GM12801 (cell line): ENCODE measurements around the gene TMEM181.

Experiments
- TF ChIP-seq, protein P1 (sequence below): IDR thresholded peaks from one replicate; pipeline ENCODE4 v1.5.1; 2011; ENCODE audit warnings: control low read depth; ENCODE audit not compliant: insufficient read length; ENCODE audit errors: extremely low read depth

The TMEM181 gene

DNA sequence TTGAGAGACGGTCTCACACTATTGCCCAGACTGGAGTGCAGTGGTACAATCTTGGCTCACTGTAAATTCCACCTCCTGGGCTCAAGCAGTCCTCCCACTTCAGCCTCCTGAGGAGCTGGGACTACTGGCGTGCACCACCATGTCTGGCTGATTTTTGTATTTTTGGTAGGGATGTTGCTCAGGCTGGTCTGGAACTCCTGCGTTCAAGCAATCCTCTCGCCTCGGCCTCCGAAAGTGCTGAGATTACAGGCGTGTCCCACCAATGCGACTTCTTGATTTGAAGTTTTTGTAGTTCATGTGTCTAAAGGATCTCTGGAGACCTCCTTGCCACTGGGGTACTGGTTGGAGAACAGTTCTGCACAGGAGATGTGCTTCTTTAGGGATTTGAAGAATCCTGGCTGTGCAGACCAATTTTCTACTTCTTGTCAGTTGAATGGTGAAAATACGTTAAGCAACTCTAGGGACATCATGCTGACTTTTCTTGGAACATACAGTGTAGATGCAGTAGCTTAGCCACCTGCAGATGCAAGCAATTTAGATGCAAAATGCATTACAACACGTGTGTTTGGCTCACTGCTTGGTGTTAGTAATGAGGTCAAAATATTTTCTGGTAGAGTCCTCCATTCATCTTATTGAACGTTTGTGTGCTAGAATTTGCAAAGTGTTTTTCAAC lies 118.2 kb downstream of the TMEM181 start:
- TF ChIP-seq, protein P1, sequence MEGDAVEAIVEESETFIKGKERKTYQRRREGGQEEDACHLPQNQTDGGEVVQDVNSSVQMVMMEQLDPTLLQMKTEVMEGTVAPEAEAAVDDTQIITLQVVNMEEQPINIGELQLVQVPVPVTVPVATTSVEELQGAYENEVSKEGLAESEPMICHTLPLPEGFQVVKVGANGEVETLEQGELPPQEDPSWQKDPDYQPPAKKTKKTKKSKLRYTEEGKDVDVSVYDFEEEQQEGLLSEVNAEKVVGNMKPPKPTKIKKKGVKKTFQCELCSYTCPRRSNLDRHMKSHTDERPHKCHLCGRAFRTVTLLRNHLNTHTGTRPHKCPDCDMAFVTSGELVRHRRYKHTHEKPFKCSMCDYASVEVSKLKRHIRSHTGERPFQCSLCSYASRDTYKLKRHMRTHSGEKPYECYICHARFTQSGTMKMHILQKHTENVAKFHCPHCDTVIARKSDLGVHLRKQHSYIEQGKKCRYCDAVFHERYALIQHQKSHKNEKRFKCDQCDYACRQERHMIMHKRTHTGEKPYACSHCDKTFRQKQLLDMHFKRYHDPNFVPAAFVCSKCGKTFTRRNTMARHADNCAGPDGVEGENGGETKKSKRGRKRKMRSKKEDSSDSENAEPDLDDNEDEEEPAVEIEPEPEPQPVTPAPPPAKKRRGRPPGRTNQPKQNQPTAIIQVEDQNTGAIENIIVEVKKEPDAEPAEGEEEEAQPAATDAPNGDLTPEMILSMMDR: no peak

DNA sequence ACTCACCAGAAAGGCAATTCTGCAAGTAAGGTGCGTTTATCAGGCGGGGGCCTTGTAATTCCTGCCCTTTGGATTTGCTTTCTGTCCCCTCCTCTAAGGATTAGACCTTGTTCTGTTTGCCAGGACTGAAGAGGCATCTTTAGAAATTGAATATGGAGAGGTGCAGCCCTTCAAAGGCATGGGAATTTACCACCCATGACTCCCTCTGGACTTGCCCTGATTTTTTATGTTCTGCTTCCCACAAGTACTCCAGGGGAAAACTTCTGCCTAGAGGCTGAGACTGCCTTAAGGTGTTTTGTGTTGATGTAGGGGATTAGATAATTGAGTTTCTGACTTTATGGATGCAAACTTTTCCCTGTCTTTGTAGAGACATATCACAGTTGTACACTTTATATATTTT lies 120.1 kb downstream of the TMEM181 start:
- TF ChIP-seq, protein P1: no peak

DNA sequence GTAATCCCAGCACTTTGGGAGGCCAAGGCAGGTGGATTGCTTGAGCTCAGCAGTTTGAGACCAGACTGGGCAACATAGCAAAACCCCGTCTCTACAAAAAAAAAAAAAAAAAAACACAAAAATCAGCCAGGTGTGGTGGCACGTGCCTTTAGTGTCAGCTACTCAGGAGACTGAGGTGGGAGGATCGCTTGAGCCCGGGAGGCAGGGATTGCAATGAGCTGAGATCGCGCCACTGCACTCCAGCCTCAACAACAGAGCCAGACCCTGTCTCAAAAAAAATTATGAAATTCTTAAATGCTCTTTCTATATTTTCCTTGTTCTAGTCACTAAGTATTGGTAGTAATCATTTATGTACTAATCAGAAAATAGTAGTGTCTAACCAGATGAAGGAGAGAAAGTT lies 120.6 kb downstream of the TMEM181 start:
- TF ChIP-seq, protein P1: no peak

DNA sequence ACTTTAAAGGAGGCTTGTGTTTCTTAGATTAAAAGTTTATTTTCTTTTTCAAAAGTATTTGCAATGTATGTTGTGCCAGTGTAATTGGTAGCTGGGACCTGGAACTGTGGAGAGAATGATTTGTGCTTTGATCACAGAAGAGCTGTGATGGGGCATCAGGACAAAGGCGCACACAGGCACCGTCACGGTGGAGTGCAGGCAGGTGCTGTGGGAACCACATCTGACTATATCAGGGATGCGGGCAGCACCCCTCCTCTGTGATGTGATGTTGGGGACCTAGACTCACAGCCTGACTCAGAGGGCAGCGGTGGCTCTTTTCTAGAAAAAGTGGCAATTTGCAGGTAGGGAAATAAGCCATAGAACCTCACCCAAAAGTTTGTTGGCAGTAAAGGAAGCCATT lies 124.4 kb downstream of the TMEM181 start:
- TF ChIP-seq, protein P1: no peak

DNA sequence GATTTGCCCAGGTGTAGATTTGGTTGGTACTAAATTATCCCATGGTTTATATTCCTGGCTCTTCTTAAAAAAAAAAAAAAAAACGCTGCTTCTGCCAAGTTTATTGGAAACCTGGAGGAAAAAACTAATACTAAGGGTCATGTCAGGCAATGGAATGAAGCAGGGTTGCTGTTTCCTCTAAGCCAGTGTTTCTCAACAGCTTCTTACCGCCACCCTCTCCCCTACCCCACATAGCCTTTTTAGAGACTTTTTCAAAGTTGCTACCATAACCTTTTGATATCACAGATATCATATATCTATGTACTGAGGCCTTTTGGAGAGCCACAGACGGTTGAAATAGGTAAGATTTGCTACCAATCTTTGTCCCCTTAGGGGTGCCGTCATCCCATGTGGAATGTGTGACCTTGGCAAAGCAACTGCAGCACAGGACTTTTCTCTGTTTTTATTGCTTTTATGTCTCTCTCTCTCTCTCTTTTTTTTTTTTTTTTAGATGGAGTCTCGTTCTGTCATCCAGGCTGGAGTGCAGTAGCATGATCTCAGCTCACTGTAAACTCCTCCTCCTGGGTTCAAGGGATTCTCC lies 124.9 kb downstream of the TMEM181 start:
- TF ChIP-seq, protein P1: no peak
